CMK (cell line): ENCODE measurements around the gene ASMTL.
"Not testable (repeated sequence)": the region's sequence is repeated elsewhere in the genome, so short reads cannot be mapped to it uniquely, and the experiment has no call there.

ENCODE experiments used
- DNase-seq: peaks from one replicate; pipeline ENCODE4 v3.0.0-alpha.2; 2010; ENCODE audit warnings: low read depth

Gene ASMTL

DNA sequence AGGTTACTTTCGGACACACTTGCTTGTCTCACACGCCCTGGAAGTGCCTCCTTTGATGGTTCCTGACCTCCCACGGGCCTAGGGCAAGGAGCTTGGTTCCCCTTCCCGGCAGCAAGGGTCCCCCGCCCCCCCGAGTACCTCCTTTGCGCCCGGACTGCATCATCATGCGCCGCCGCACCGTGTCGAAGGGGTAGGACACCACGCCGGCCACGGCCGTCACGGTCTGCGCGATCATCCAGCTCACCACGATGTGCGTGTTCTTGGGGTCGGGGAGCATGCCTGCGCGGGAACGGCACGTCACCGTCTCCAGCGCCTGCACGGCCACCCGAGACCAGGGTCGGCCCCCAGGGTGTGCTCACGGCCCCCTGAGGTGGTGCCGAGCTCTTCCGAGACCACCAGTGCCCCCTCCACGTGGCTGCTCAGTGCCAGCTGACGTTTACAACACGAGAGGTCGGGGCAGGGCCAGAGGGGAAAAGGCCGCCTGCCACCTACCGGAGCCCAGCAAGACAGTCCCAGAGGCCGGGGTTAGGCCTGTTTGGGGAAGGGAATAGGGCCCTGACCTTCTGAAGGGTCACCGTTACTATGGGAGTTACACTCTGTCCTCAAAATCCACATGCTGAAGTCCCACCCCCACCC, 65.5 kb downstream of the ASMTL start:
- DNase-seq: no peak

DNA sequence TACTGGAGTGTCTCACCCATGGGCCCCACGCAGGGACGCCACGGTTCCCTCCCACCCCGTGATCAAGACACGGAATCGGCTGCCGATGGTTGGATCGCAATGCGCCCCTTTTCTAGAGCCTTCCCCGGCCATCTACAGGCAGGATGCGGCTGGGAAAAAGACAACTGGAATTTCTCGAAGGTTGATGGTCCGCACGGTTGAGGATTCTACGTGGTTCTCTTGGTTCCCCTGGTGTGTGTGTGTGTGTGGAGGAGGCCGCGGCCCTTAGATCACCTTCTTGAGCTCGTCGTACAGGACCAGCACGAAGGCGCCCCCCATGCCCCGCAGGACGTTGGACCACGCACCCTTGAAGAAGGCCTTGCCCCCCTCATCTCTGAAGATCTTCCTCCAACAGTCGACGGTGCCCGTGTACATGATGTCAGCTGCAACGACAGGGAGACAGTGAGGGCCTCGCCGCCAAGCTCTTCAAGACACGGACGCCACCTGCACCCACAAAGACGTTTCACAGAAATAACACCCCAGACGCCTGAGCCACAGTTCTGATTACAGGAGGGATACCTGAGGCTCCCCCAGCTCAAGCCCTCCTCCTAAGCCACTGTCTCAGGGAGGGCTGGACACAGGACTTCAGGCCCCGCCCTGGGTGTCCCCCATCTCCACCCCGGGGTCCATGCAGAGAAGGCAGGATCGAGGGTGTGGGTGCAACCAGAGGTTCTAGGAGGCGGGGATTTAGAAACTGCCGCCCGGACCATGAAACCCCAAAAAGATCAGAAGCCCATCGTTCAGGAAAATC, 66.2 kb downstream of the ASMTL start:
- DNase-seq: no peak

DNA sequence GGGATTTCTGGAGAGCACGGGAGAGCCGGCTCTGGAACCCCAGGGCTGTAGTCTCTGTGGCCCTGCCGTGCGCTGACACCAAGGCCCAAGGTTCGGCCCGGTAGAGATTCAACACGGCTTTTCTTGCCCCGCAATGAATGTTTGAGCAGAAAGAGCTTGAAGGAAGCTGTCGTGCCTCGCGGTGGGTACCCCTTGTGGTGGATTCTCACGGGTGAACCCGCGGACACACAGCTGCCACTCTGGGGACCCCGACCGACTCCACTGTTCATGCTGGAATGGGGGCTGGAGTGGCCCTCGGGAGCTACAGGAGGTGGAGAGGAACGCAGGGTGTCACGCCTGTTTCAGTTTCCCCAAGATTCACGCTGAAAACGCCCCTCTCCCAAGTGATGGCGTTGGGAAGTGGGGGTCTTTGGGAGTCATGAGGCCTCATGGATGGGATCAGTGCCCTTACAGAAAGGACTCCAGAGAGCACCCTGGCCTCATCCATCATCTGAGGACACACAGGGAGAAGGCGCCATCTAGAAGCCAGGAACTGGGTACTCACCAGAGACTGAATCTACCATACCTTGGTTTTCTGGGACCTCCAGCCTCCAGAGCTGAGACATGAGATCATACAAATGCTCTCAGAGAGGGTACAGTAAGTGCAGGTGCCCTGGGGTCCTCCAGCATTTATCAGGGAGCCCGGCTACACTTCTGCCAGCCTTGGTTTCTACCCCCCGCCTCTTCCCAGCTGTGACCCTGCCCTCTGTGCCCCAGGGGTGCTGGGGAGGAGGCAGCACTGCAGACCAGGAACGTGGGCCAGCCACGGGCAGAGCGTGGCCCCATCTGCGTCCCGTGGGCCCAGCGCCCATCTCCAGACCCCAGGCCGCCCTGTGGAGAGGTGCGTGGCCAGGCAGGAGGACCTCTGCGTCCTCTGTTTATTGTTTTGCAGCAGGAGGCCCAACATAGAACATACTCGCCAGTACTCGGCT, 67.2 kb downstream of the ASMTL start:
- DNase-seq: no peak

DNA sequence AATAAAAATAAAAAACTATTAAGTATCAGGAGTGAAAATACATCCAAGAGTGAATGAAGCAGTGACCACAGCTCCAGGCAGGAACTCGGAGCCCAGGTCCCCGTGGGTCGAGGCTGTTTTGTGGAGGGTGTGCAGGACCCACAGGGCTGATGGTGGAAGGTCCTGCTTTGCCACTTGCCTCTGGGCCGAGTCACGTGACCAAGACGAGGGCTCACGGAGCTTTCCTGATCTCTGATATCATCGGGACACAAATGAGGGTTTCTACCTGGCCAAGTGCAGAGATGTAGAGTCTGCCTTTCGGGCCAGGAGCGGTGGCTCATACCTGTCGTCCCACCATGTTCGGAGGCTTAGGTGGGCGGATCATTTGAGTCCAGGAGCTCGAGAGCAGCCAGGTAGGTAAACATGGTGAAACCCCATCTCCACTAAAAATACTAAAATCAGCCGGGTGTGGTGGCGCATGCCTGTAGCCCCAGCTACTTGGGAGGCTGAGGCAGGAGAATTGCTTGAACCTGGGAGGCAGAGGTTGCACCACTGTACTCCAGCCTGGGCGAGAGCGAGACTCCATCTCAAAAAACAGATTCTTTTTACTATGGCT, 68.0 kb downstream of the ASMTL start:
- DNase-seq: no peak

DNA sequence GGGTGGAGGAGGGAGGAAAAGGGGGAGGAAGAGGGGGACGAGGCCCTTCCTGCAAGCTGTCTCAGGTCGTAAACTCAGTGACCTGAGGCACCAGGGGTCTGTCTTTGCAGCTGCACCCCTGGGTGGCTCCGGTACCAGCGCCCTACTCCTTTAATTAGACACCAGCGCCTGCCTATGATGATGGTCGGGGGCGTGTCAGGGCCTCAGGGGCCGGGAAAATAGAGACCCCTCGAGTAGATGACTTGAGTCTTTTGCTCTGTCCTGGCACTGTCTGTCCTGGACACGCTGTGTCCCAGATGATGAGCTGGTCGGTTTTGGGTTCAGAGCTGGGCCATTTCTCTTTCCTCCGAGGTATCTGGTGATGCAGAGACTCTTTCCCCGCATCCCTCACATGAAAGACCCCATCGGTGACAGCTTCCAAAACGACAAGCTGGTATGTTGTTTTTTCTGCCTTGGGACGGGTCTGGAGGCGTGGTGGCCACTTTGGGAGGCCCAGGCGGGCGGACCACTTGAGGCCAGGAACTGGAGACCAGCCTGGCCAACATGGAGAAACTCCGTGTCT, 72.0 kb downstream of the ASMTL start:
- no peak for DNase-seq

DNA sequence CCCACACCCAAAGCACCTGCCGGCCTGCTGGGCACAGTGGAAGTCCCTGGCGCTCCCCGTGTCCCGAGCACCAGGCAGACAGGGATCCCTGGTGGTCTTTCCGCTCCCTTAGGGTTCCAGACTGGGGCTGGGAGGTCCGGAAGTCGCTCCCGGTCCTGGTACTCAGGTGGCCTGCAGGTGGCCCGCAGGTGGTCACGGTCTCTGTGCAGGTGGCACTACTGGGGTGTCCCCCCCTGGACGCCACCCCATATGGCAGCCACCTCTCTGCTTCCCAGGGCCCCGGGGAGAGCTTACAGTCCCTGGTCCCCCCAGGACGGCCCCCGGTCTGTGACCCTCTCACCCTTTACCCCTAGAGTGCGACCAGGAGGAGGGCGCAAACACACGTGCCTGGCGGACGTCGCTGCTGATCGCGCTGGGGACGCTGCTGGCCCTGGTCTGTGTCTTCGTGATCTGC, 74.4 kb downstream of the ASMTL start:
- DNase-seq: no peak

DNA sequence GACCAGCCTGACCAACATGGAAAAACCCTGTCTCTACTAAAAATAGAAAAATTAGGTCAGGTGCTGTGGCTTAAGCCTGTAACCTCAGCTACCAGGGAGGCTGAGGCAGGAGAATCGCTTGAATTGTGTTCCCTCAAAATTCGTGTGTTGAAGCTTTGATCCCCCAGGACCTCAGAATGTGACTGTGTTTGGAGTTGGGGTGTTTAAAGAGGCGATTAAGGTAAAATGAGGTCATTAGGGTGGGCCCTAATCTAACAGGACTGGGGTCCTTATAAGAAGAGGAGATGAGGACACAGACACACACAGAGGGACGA, 84.4 kb downstream of the ASMTL start:
- DNase-seq: no peak

DNA sequence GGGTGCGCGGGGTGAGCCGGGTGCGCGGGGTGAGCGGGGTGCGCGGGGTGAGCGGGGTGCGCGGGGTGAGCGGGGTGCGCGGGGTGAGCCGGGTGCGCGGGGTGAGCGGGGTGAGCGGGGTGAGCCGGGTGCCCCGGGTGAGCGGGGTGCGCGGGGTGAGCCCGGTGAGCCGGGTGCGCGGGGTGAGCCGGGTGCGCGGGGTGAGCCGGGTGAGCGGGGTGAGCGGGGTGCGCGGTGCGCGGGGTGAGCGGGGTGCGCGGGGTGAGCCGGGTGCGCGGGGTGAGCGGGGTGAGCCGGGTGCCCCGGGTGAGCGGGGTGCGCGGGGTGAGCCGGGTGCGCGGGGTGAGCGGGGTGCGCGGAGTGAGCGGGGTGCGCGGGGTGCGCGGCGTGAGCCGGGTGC, 86.3 kb downstream of the ASMTL start:
- not testable (repeated sequence) for DNase-seq

DNA sequence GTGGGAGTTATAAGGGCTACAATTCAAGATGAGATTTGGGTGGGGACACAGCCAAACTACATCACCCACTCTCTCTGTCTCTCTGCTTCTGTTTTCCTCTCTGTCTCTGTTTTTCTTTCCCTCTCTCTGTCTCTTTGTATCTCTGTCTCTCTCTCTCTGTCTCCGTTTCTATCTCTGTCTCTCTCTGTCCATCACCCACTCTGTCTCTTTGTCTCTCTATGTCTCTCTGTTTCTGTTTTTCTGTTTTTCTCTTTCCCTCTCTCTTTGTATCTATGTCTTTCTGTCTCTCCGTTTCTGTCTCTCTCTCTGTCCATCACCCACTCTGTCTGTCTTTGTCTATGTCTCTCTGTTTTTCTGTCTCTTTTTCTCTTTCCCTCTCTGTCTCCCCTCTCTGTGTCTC, 90.8 kb downstream of the ASMTL start:
- DNase-seq: no peak

DNA sequence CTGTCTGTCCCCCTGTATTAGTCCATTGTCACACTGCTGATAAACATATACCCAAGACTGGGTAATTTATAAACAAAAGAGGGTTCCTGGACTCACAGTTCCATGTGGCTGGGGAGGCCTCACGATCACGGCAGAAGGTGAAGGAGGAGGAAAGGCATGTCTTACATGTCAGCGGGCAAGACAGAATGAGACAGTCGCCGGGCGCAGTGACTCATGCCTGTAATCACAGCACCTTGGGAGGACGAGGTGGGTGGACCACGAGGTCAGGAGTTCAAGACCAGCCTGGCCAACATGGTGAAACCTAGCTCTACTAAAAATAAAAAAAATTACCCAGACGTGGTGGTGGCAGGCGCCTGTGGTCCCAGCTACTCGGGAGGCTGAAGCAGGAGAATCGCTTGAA, 91.4 kb downstream of the ASMTL start:
- DNase-seq: no peak

DNA sequence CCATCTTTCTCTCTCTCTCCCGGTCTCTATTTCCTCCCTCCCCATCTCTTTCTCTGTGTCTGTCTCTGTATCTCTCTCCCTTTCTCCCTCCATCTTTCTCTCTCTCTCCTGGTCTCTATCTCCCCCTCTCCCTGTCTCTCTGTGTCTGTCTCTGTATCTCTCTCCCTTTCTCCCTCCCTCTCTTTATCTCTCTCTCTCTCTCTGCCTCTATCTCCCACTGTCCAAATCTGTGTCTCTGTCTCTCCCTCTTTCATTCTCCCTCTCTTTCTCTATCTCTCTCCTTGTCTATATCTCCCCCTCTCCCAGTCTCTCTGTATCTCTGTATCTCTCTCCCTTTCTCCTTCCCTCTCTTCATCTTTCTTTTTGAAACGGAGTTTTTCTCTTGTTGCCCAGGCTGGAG, 92.5 kb downstream of the ASMTL start:
- no peak for DNase-seq

DNA sequence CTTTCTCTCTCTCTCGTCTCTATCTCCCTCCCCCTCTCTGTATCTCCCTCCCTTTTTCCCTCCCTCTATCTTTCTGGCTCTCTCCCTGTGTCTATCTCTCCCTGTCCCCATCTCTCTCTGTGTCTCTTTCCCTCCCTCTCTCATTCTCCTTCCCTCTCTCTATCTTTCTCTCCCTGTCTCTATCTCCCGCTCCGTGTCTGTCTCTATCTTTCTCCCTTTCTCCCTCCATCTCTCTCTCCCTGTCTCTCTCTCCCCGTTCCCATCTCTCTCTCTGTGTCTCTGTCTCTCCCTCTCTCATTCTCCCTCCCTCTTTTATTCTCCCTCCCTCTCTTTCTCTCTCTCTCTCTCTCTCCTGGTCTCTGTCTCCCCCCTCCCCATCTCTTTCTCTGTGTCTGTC, 93.2 kb downstream of the ASMTL start:
- DNase-seq: no peak

DNA sequence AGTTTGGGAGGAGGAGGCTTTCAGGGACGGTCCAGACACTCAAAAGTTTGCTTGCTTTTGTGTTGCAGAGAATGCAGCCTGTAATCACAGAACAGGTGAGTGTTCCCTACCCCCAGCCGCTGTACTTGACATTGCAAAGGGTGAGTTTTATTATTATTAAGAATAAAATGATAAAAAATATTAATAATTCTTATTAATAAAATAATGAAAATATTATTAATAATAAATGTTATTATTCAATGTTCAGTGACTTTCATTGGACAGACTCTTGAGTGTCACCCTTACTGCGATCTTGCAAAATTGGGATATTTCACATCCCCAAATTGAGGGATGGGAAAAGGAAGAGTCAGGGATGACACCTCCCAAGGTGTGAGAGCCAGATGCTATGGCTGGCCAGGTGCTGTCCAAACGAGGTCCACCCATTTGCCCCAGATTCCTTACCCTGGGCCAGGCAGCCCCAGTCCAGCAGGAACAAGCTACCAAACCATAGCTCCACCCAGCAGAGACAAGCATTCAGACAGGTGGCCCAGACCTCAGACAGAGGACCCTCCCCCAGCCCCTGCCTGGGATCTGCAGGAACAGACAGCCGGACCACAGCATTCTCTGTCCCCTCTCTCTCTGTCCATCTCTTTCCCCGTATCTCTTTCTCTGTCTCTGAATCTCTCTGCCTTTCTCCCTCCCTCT, 93.8 kb downstream of the ASMTL start:
- no peak for DNase-seq

DNA sequence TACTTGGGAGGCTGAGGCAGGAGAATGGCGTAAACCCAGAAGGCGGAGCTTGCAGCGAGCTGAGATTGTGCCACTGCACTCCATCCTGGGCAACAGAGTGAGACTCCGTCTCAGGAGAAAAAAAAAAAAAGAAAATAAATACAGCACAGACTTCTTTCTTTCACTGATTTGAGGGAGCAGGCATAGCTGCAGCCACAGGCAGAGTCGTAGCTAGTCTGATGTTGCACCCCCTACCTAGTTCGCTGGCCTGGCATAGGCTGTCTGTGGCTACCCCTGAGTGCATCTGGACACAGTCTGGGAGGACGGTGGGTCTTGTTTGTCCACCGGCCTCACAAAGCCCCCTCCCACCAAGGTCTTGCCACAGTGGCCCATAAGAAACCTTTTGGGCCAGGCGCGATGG, 94.7 kb downstream of the ASMTL start:
- DNase-seq: no peak

DNA sequence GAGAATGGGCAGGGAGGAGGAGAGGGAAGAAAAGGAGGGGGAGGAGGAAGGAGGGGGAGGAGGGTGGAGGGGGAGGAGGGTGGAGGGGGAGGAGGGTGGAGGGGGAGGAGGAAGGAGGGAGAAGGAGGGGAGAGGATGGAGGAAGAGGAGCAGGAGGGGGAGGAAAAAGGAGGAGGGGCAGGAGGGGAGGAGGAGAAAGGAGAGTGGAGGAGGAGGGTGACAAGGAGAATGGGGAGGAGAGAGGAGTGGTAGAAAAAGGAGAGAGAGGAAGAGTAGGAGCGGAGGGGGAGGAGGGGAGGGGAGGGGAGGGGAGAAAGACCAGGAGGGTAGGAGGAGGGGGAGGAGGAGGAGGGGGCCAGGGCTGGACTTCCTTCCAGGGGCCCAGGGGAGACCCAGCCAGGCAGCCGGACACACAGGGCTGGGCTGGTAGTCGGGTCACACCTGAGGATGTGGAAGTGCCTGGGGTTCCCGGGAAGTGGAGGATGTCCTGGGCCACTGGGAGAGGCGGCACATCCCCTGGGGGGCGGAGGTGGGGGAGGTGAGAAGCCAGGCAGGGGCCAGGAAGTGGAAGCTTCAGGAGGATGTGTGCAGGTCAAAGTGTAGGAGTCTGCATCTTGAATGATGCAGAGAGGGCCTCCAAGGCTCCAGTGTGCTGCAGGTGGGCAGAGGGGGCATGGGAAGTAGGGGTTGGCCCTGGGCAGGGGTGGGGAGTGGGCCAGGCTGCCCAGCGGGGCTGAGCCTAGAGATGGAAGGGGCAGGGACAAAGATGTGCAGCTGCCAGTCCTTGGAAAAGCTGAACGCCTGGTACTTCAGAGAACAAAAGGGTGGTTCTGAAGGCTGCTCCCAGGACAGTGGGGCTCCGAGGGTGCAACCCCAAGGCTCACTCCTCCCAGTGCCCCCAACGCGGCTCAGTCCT, 97.3 kb downstream of the ASMTL start:
- peak; percentile 41 for DNase-seq

DNA sequence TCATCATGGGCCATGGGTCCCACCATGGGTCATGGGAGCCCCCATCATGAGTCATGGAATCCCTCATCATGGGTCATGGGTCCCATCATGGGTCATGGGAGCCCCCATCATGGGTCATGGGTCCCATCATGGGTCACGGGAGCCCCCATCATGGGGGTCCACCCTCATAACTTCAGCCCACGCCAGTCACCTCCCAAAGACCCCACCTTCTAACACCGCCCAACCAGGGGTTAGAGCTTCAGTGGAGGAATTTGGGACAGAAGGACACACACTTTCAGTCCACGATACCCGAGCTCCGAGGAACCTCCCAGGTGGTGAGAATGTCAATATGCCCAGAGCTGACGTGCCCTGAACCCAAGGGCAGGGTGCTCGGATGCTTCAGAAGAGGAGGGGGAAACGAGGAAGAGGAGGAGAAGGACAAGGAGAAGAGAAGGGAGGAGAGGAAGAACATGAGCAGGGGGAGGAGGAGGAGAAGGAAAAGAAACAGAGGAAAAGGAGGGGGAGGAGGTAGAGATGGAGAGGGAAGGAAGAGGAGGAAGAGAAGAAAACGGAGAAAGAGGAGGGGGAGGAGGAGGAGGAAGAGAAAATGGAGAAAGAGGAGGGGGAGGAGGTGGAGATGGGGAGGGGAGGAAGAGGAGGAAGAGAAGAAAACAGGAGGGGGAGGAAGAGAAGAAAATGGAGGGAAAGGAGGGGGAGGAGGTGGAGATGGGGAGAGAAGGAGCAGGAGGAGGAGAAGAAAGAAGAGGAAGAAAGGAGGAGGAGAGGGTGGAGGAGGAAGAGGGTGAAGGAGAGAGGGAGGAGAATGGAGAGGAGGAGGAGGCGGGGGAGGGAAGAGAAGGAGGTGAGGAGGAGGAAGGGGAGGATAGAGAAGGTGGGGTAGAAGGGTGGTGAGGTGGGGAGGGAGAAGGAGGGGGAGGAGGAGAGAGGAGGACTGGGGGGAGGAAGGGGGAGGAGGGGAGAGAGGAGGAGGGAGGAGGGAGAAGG, 98.4 kb downstream of the ASMTL start:
- DNase-seq: no peak
